ENCODE results near the gene RAB6C. TPM values are rescaled to one million over a fixed set of nuclear protein-coding genes. Genes with fewer than 3 reads are reported as not detected.
"Not testable (repeated sequence)": the region's sequence is repeated elsewhere in the genome, so short reads cannot be mapped to it uniquely, and the experiment has no call there.

Gene RAB6C
- polyA plus RNA-seq, 3 donors: 0.64 to 1.3 TPM; not detected in 1

DNA sequence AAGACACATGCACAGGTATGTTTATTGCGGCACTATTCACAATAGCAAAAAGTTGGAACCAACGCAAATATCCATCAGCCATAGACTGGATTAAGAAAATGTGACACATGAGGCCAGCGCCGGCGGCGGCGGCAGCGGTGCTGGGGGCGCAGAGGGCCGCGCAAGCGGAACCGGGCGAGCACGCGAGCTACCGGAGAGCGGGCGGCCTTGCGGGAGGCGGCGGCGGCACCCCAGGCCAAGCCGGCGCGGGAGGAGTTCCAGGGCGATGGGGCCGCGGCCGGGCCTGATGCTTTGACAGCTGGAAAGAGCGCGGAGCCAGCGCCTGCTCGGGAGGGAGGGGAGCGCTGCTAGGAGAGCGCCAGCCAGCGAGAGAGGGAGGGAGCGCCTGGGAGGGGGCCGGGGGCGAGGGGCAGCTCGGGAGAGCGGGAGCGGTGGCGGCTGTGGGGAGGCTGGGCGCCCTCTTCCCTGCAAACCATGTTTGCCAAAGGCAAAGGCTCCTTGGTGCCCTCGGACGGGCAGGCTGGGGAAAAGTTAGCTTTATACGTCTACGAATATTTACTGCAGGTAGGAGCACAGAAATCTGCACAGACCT is 13.0 kb downstream of the RAB6C start:
- DNase-seq (ENCODE audit: low read depth in 3 of 3, low spot score in 2 of 3): not testable (repeated sequence)

- DNase-seq (ENCODE audit: low read depth in 3 of 3, low spot score in 2 of 3): not testable (repeated sequence)
These were observed 13.7 kb downstream of the RAB6C start for GRCh38 chr2:129993151-129993550.

GRCh38 chr2:129996657-129997237 is 17.3 kb downstream of the RAB6C start:
- not testable (repeated sequence) for DNase-seq (ENCODE audit: low read depth in 3 of 3, low spot score in 2 of 3)

DNA sequence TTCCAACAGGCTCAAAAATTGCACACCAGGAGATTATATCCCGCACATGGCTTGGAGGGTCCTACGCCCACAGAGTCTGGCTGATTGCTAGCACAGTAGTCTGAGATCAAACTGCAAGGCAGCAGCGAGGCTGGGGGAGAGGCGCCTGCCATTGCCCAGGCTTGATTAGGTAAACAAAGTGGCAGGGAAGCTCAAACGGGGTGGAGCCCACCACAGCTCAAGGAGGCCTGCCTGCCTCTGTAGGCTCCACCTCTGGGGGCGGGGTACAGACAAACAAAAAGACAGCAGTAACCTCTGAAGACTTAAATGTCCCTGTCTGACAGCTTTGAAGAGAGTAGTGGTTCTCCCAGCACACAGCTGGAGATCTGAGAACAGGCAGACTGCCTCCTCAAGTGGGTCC is 19.3 kb downstream of the RAB6C start:
- not testable (repeated sequence) for DNase-seq (ENCODE audit: low read depth in 3 of 3, low spot score in 2 of 3)

- not testable (repeated sequence) for DNase-seq (ENCODE audit: low read depth in 3 of 3, low spot score in 2 of 3)
These were observed 26.4 kb downstream of the RAB6C start for GRCh38 chr2:130005862-130006261.

DNA sequence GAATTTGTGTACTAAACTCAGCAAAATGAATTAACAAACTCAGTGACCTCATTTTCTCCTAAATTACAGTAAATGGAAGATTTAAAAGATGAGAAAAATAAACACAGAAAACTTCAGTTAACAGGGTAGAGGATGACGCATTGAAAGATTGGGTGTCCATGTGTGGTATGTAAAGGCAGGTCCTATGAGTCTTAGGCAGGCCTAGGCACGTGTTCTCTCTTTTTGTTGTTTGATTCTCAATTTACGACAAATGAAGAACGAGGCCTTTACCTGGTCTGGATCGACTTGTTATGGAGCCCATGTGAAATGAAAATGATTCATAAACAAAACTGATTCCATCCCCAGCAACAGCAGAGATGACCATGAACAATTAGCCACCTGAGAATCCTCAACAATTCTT is 37.2 kb downstream of the RAB6C start:
- not testable (repeated sequence) for DNase-seq (ENCODE audit: low read depth in 3 of 3, low spot score in 2 of 3)

GRCh38 chr2:130019402-130019801 is 39.9 kb downstream of the RAB6C start:
- DNase-seq (ENCODE audit: low read depth in 3 of 3, low spot score in 2 of 3): no peak

DNA sequence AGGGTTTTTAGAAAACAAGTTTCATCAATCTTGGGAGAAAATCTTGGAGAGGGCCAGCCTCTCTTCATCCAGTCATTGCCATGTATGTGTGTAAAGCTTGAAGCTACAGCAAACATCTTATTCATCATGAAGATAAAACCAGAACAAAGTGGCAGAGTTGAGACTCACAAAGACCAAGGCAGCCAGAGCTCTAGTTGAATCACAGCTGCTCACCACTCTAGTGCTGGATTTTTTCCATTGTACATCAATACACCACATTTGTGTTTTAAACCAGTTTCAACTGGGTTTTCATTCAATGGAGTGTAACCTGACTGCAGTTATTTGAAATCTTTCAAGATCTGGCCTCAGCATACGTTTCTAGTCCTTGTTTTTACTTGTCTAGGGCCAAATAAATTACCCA is 40.6 kb downstream of the RAB6C start:
- not testable (repeated sequence) for DNase-seq (ENCODE audit: low read depth in 3 of 3, low spot score in 2 of 3)

DNA sequence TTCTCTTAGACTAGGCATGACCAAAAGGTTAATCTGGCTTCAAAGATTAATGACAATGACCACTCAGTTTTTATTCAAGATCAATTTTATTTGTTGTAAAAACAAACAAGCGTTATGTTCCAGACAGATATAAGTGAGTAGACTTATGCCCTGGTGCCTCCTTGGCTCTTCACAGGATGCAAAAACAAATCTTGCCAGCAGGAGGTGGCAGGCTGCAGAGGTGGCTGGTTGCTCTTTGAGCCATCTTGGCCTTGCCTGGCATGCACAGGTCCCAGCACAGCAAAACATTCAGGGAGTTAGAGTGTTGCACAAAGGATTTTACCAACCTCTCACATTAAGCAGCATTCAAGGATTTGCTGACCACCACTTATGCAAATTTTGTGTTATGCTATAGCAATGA is 46.5 kb downstream of the RAB6C start:
- not testable (repeated sequence) for DNase-seq (ENCODE audit: low read depth in 3 of 3, low spot score in 2 of 3)

Other genes with a start within 250 kb of the RAB6C start
- under 1 TPM; 0.06 to 0.17 (median 0.07) TPM for gene POTEF, start 149.6 kb downstream of the RAB6C start, polyA plus RNA-seq (ENCODE audit: insufficient read length in 3 of 3)
- gene CCDC74B, start 165.4 kb downstream of the RAB6C start, polyA plus RNA-seq (ENCODE audit: insufficient read length in 3 of 3): 10 to 100 TPM in 2 of 3 donors, 1 to 10 TPM in 1; 8.6 to 12.4 (median 11.6) TPM
- 10 to 100 TPM; 47.4 to 60.0 (median 56.1) TPM for gene SMPD4, start 201.9 kb downstream of the RAB6C start, polyA plus RNA-seq (ENCODE audit: insufficient read length in 3 of 3)
- gene MZT2B, start 202.6 kb downstream of the RAB6C start, polyA plus RNA-seq (ENCODE audit: insufficient read length in 3 of 3): 10 to 100 TPM; 57.2 to 81.4 (median 70.4) TPM
- under 1 TPM in 1 of 3 donors, not detected in 2; 0.12 TPM for gene TUBA3E, start 218.8 kb downstream of the RAB6C start, polyA plus RNA-seq (ENCODE audit: insufficient read length in 3 of 3)

Measured in right renal cortex interstitium (tissue), 3 donors.